ENCODE measurements around the gene TCAP.

Gene TCAP

GRCh38 chr17:39667945-39668924, 3.1 kb downstream of the TCAP start, which contains the start of gene PNMT:
TSS of gene PNMT (plus strand) at chr17:39668453. CDS start at chr17:39668476, 23 bp downstream.
- peak; percentile 42 for DNase-seq

GRCh38 chr17:39669897-39670735, 5.0 kb downstream of the TCAP start:
- no peak for DNase-seq

GRCh38 chr17:39670746-39671145, 5.6 kb downstream of the TCAP start:
- no peak for DNase-seq

GRCh38 chr17:39671651-39672521, 6.7 kb downstream of the TCAP start:
- no peak for DNase-seq

GRCh38 chr17:39672522-39673334, 7.6 kb downstream of the TCAP start:
- DNase-seq, result no peak

GRCh38 chr17:39673335-39674081, 8.4 kb downstream of the TCAP start:
- no peak for DNase-seq

GRCh38 chr17:39674179-39674578, 9.0 kb downstream of the TCAP start:
- no peak for DNase-seq

GRCh38 chr17:39674702-39675389, 9.7 kb downstream of the TCAP start:
- DNase-seq, result no peak

- DNase-seq, result no peak
Observed at GRCh38 chr17:39675390-39676082, 10.4 kb downstream of the TCAP start.

GRCh38 chr17:39676198-39676819, 11.2 kb downstream of the TCAP start:
- DNase-seq, result peak; percentile 12

GRCh38 chr17:39677072-39677471, 11.9 kb downstream of the TCAP start:
- no peak for DNase-seq

- no peak for DNase-seq
Observed at GRCh38 chr17:39677542-39678339, 12.6 kb downstream of the TCAP start.

GRCh38 chr17:39678340-39679116, 13.4 kb downstream of the TCAP start:
- DNase-seq, result no peak

- DNase-seq, result no peak
Observed at GRCh38 chr17:39679521-39680192, 14.5 kb downstream of the TCAP start.

- DNase-seq, result no peak
Observed at GRCh38 chr17:39683295-39683939, 18.3 kb downstream of the TCAP start.
